Activated T-cell treated with anti-CD3 and anti-CD28 coated beads for 4 hours (primary cell): ENCODE results near the gene LHFPL6.

Source experiments
- DNase-seq: peaks from one replicate; pipeline ENCODE4 v3.0.0-alpha.2; 2020

The LHFPL6 gene

DNA sequence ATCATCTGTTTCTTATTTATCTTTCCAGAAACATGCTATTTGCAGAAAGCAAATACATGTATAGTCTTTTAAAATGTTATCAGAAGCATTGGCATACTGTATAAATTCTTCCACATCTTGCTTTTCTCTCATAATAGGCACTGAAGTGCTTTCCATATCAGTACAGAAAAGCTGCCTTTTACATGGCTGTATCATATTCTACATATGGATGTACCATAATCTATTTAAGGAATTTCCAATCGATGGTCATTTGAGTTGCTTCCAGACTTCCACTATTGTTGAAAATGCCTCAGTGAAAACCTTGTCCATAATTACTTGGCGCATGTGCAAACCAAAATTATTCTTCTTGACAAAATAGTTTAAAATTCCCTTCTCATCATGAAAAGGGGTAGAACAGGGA is 272.5 kb downstream of the LHFPL6 start:
- no peak for DNase-seq

DNA sequence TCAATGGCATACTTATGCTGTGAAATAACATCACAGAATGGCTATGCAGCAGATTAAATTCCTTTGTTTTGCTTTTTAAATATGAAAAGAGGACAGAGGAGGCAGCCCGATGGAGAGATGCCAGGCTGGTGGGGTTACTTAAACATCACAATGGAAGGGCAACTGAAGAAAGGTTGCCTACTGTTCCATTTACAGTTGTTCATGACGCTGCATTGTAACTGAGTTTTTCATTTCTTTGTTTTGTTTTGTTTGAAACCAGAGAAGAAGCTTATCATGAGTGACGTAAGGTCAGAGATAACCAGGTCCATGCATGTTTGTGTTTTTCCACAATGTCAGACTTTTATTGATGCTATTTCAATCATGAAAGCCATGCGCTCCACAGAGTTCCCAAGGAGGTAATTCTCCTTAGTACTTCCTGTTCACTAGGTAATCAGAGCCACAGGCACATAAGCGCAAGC is 273.8 kb downstream of the LHFPL6 start:
- DNase-seq, result no peak

GRCh38 chr13:39327172-39327479 is 275.9 kb downstream of the LHFPL6 start:
- no peak for DNase-seq

- no peak for DNase-seq
Observed at GRCh38 chr13:39326469-39327171, 276.4 kb downstream of the LHFPL6 start.

DNA sequence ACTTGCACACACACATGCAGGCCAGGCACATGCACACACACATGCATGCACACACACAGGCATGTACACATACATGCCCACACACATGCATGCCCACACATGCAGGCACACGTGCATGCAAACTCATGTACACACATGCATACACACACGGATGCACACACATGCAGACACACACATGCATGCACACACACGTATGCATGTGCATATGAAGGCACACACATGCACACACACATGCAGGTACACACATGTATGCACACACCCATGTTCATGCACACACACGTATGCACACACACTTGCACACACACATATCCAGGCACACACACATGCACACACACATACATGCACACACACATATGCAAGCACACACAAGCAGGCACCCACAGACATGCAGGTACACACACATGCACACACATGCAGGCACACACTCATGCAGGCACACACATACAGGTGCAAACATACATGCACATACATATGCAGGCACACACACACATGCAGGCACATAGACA is 278.1 kb downstream of the LHFPL6 start:
- no peak for DNase-seq

- DNase-seq, result no peak
Observed at GRCh38 chr13:39322836-39323585, 280.0 kb downstream of the LHFPL6 start.

DNA sequence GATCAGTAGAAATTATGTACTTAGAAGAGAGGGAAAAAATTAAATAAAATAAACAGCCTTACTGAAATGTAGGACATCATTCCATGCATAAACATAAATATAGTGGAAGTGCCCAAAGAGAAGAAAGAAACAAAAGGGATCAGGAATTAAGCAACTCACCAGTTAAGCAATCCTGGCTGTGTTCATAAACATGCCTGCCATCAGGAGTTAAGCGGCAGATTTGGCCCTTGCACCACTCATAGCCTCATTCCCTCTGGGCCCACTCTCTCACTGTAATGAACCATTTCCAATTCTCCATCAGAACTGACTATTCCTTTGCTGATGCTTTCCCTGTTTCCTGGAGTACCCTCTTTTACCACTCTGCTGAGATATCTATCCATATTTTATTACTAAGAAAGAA is 281.4 kb downstream of the LHFPL6 start:
- no peak for DNase-seq

- no peak for DNase-seq
Observed at GRCh38 chr13:39318161-39318560, 284.8 kb downstream of the LHFPL6 start.

DNA sequence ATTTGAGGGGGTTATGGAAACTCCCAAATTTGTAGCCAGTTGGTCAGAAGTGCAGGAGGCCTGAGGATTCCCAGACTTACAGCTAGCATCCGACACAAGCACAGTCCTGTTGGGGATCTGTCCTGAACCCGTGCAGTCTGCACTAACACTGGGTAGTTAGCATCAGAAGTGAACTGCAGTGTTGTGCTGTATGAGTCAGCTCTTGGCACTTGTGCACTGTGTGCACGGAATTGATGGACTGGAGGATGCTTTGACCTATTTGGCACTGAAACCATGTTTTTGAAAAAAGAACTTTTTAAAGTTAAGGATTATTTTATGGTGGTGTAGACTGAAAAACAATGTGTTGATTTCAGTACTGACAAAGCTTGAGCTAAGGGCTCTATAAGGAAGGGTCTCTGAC is 285.7 kb downstream of the LHFPL6 start:
- DNase-seq, result no peak

DNA sequence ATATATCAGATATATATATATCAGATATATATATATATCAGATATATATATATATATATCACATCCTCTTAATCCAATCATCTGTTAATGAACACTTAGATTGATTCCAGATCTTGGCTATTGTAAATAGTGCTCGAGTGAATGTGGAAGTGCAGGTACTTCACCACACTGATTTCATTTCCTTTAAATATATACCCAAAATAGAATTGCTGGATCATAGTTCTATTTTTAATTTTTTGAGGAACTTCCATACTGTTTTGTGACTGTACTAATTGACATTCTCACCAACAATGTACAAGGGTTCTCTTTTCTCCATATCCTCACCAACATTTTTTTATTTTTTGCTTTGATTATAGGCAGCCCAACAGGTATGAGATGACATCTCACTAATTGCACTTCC is 287.2 kb downstream of the LHFPL6 start:
- DNase-seq, result no peak

- no peak for DNase-seq
Observed at GRCh38 chr13:39313721-39314120, 289.3 kb downstream of the LHFPL6 start.

- DNase-seq, result no peak
Observed at GRCh38 chr13:39312596-39312995, 290.4 kb downstream of the LHFPL6 start.

GRCh38 chr13:39311619-39312018 is 291.4 kb downstream of the LHFPL6 start:
- no peak for DNase-seq

GRCh38 chr13:39310961-39311360 is 292.0 kb downstream of the LHFPL6 start:
- DNase-seq, result no peak

GRCh38 chr13:39306639-39307589 is 296.1 kb downstream of the LHFPL6 start:
- no peak for DNase-seq

GRCh38 chr13:39302820-39303219 is 300.2 kb downstream of the LHFPL6 start:
- DNase-seq, result no peak

DNA sequence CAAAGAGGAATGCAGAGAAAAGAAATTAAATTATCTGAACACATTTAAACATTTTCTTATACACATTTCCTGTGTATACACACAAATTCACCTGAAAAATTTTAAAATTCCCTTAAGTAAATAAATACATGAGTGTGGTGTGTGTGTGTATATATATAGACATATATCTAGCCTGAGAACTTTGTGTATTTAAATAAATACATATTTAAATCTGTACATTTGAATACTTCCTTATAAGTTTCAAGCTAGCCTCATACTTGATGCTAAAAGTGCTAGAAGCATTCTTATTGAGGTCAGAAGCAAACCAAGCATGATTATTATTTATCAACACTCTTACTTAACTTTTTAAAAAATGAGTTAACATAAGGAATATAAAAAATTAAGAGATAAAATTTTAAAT is 304.0 kb downstream of the LHFPL6 start:
- no peak for DNase-seq

DNA sequence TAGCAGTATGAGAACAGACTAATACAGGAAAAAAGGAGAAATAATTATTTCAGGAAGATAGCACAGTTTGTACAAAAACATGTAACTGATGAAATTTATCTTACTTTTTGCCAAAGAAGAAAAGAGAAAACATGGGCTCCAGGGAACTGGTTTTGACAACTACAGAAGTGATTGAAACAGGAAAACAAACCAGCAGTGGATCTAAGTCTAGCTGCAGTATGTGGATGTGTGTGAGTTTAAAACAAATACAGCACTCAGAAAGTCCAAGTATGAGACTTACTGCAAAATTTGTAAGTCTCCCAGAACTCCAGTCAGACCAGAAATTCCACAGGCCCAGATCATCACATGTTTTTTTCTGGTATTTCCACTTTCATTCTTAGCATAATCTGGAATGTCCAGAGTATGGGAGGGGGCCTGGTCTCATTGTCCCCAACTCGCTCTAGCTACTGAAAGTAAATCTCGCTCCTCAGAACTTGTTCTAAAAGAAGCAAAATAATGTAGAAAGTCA is 305.3 kb downstream of the LHFPL6 start:
- no peak for DNase-seq

DNA sequence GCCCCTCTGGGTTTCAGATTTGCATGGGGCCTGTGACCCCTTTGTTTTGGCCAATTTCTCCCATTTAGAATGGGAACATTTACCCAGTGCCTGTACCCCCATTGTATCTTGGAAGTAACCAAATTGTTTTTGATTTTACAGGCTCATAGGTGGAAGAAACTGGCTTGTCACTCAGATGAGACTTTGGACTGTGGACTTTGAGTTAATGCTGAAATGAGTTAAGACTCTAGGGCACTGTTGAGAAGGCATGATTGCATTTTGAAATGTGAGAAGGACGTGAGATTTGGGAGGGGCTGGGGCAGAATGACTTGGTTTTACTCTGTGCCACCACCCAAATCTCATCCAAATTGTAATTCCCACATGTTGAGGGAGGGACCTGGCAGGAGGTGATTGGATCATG is 306.0 kb downstream of the LHFPL6 start:
- DNase-seq, result no peak

DNA sequence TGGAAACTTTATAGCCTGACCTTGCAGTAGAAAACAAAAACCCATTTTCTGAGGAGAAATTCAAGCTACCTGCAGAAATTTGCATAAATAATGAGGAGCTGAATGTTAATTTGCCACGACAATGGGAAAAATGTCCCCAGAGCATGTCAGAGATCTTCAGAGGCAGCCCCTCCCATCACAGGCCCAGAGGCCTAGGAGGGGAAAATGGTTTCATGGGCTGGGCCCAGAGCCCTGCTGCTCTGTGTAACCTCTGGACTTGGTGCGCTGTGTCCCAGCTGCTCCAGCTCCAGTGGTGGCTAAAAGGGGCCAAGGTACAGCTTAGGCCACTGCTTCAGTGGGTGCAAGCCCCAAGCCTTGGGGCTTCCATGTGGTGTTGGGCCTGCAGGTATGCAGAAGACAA is 306.8 kb downstream of the LHFPL6 start:
- no peak for DNase-seq
